HG02884 (cell line): ENCODE measurements around the gene B4GAT1.
"Not testable (repeated sequence)": the region's sequence is repeated elsewhere in the genome, so short reads cannot be mapped to it uniquely, and the experiment has no call there.

Experiments
- ATAC-seq: cut with Tn5 transposase; IDR thresholded peaks from one replicate; pipeline ENCODE4 v1.9.1; 2021; ENCODE audit warnings: mild to moderate bottlenecking, moderate library complexity; ENCODE audit not compliant: unreplicated experiment

Gene B4GAT1

GRCh38 chr11:66326261-66327111 is 20.9 kb downstream of the B4GAT1 start:
- ATAC-seq: no peak

GRCh38 chr11:66325263-66325671 is 22.2 kb downstream of the B4GAT1 start:
- ATAC-seq: no peak

GRCh38 chr11:66324664-66325063 is 22.8 kb downstream of the B4GAT1 start:
- ATAC-seq: no peak

GRCh38 chr11:66323684-66324083 is 23.7 kb downstream of the B4GAT1 start:
- no peak for ATAC-seq

GRCh38 chr11:66322732-66323427 is 24.5 kb downstream of the B4GAT1 start:
- no peak for ATAC-seq

- ATAC-seq: no peak
These were observed 25.8 kb downstream of the B4GAT1 start for GRCh38 chr11:66321606-66322005.

- not testable (repeated sequence) for ATAC-seq
These were observed 26.7 kb downstream of the B4GAT1 start for GRCh38 chr11:66320748-66321147.

- not testable (repeated sequence) for ATAC-seq
These were observed 27.1 kb downstream of the B4GAT1 start for GRCh38 chr11:66320289-66320688.

- no peak for ATAC-seq
These were observed 28.8 kb downstream of the B4GAT1 start for GRCh38 chr11:66318600-66318970.

- ATAC-seq: no peak
These were observed 29.5 kb downstream of the B4GAT1 start for GRCh38 chr11:66317723-66318599.

- ATAC-seq: no peak
These were observed 30.1 kb downstream of the B4GAT1 start for GRCh38 chr11:66317322-66317722.

GRCh38 chr11:66316849-66317251 is 30.6 kb downstream of the B4GAT1 start, which contains the start of gene CD248:
CD248 (minus strand) TSS chr11:66317044; CDS start chr11:66317027, 17 bp downstream.
- no peak for ATAC-seq

GRCh38 chr11:66315921-66316811 is 31.3 kb downstream of the B4GAT1 start:
- no peak for ATAC-seq

- ATAC-seq: no peak
These were observed 31.9 kb downstream of the B4GAT1 start for GRCh38 chr11:66315498-66315885.

- ATAC-seq: no peak
These were observed 32.6 kb downstream of the B4GAT1 start for GRCh38 chr11:66314561-66315497.

- ATAC-seq: no peak
These were observed 33.3 kb downstream of the B4GAT1 start for GRCh38 chr11:66314186-66314501.

- ATAC-seq: no peak
These were observed 33.9 kb downstream of the B4GAT1 start for GRCh38 chr11:66313321-66314185.
